PC-3 (cell line): Measurements from ENCODE around the gene DNAH5.

Experiments
- EZH2 ChIP-seq: fragments of 300-600 bp; sonication (generic); IDR thresholded peaks from one replicate; pipeline ENCODE4 v1.6.1; 2017; ENCODE audit warnings: antibody characterized with exemption, mild to moderate bottlenecking, low read length; ENCODE audit not compliant: unreplicated experiment
- TF ChIP-seq, protein P1 (sequence below): fragments of 300-600 bp; sonication (generic); conservative IDR thresholded peaks from 2 replicates; pipeline ENCODE4 v1.5.1; 2017; ENCODE audit warnings: antibody characterized with exemption, low read depth, mild to moderate bottlenecking, low read length

DNA sequence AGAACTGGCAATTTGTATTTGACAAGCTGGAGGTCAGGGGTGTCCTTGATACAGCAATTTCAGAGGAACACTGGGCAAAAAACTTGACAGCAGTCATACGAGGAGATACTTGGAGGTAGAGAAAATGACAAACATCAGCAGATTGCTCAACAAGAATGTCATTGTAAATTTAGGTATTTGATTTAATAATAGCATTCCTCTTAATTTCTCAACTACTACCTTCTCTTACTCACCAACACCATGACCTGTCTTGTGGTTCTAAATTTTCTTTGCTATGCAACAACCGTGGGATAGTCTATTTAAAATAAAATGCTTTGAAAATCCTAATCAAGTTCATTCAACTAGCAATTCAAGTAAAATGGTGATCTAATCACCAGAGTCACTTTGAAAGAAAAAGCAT lies 128.4 kb downstream of the DNAH5 start:
- TF ChIP-seq, protein P1, sequence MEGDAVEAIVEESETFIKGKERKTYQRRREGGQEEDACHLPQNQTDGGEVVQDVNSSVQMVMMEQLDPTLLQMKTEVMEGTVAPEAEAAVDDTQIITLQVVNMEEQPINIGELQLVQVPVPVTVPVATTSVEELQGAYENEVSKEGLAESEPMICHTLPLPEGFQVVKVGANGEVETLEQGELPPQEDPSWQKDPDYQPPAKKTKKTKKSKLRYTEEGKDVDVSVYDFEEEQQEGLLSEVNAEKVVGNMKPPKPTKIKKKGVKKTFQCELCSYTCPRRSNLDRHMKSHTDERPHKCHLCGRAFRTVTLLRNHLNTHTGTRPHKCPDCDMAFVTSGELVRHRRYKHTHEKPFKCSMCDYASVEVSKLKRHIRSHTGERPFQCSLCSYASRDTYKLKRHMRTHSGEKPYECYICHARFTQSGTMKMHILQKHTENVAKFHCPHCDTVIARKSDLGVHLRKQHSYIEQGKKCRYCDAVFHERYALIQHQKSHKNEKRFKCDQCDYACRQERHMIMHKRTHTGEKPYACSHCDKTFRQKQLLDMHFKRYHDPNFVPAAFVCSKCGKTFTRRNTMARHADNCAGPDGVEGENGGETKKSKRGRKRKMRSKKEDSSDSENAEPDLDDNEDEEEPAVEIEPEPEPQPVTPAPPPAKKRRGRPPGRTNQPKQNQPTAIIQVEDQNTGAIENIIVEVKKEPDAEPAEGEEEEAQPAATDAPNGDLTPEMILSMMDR: no peak
- TF ChIP-seq EZH2: no peak
